ENCODE measurements around the gene NAPEPLD.

DNA sequence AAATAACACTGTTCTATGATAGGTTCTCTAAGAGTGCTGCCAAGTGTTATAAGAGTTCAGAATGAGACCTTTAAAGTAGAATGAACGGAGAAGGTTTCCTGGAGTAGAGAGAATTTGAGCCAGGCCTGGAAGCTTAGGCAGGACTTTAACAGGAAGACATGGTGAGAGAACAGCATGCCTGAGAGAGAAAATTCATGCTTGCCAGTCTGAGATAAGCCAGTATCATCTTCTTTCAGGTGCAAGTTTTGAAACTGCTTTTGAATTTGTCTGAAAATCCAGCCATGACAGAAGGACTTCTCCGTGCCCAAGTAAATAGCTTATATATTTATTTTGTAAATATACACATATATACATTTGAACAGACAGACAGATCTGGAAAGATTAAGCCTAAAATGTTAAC lies 51.9 kb downstream of the NAPEPLD start:
- TF ChIP-seq ZFP30 (CRISPR knock-in tag; IDR thresholded peaks at IDR 0.05): no peak
- TF ChIP-seq, protein P1, sequence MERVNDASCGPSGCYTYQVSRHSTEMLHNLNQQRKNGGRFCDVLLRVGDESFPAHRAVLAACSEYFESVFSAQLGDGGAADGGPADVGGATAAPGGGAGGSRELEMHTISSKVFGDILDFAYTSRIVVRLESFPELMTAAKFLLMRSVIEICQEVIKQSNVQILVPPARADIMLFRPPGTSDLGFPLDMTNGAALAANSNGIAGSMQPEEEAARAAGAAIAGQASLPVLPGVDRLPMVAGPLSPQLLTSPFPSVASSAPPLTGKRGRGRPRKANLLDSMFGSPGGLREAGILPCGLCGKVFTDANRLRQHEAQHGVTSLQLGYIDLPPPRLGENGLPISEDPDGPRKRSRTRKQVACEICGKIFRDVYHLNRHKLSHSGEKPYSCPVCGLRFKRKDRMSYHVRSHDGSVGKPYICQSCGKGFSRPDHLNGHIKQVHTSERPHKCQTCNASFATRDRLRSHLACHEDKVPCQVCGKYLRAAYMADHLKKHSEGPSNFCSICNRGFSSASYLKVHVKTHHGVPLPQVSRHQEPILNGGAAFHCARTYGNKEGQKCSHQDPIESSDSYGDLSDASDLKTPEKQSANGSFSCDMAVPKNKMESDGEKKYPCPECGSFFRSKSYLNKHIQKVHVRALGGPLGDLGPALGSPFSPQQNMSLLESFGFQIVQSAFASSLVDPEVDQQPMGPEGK (CRISPR knock-in tag; IDR thresholded peaks at IDR 0.05; ENCODE audit: borderline replicate concordance): no peak
